Panc1 (cell line): ENCODE results near the gene IL18. TPM values are rescaled to one million over a fixed set of nuclear protein-coding genes. Genes with fewer than 3 reads are reported as not detected.

Experiments
- ATAC-seq: fragments of 200-7000 bp; cut with Tn5 transposase; 2 replicates; pipeline ENCODE4 v1.9.1; 2020; ENCODE audit warnings: mild to moderate bottlenecking, moderate library complexity
- BruUV-seq: library from RNA; stranded (reverse); fragments of 400-500 nt; replicated peaks from 2 replicates; lab custom pipeline; 2021; lab: Mats Ljungman, UMichigan
- CTCF ChIA-PET: fragments of 300-600 bp; sonication (Branson Sonifier 250); formaldehyde crosslinking; loops from one replicate; lab custom pipeline; 2022; ENCODE audit warnings: antibody characterized with exemption; lab: Charles Lee
- POLR2A ChIA-PET: fragments of 300-600 bp; sonication (Branson Sonifier 250); formaldehyde crosslinking; loops from one replicate; lab custom pipeline; 2022; ENCODE audit warnings: antibody characterized with exemption; lab: Charles Lee
- DNase-seq: peaks from one replicate; pipeline ENCODE4 v3.0.0-alpha.2; 2010; ENCODE audit warnings: low read depth, low spot score
- H3K27ac ChIP-seq: 2 replicates; pipeline ENCODE4 v1.5.1; 2011; ENCODE audit warnings: mild to moderate bottlenecking, low read length, inconsistent platforms
- H3K27me3 ChIP-seq: fragments of 200-500 bp; sonication (Bioruptor generic); 2 replicates; pipeline ENCODE4 v1.6.0; 2014; ENCODE audit warnings: low read length, inconsistent platforms; ENCODE audit not compliant: control insufficient read depth, insufficient read depth
- H3K36me3 ChIP-seq: fragments of 200-500 bp; sonication (Bioruptor generic); 2 replicates; pipeline ENCODE4 v1.5.1; 2014; ENCODE audit warnings: inconsistent platforms, mild to moderate bottlenecking, low read length, moderate library complexity; ENCODE audit not compliant: control insufficient read depth, insufficient read depth
- H3K4me1 ChIP-seq: 2 replicates; pipeline ENCODE4 v1.5.1; 2011; ENCODE audit warnings: inconsistent platforms, mild to moderate bottlenecking, low read length, moderate library complexity; ENCODE audit not compliant: control insufficient read depth, insufficient read depth
- H3K4me3 ChIP-seq, 2 experiments: 2 replicates each; pipeline ENCODE4 v1.5.1; 2011 to 2012; ENCODE audit warnings: low read depth in 2 of 2, low read length in 2 of 2, mild to moderate bottlenecking in 2 of 2, inconsistent platforms in 1 of 2, moderate library complexity in 1 of 2
- H3K9me3 ChIP-seq: fragments of 200-500 bp; sonication (Bioruptor generic); 2 replicates; pipeline ENCODE4 v1.5.1; 2014; ENCODE audit warnings: low read depth, mild to moderate bottlenecking, inconsistent platforms, low read length, moderate library complexity; ENCODE audit not compliant: control insufficient read depth, insufficient read depth
- CTCF ChIP-seq: fragments of 450-650 bp; IDR thresholded peaks from 2 replicates; pipeline ENCODE4 v1.5.1; 2017; ENCODE audit warnings: mild to moderate bottlenecking
- POLR2AphosphoS5 ChIP-seq: IDR thresholded peaks from 2 replicates; pipeline ENCODE4 v1.6.1; 2012; ENCODE audit warnings: mild to moderate bottlenecking, low read depth, low read length, moderate library complexity
- SIN3A ChIP-seq: IDR thresholded peaks from 2 replicates; pipeline ENCODE4 v1.6.1; 2012; ENCODE audit warnings: low read depth, mild to moderate bottlenecking, low read length, moderate library complexity, borderline replicate concordance; ENCODE audit not compliant: insufficient read depth
- TCF7L2 ChIP-seq: IDR thresholded peaks from 2 replicates; pipeline ENCODE4 v1.6.1; 2011; ENCODE audit warnings: mild to moderate bottlenecking, low read depth, low read length, inconsistent platforms
- in situ Hi-C: cut with HindIII; loops from 2 replicates; pipeline ENCODE4 v1.10.0; 2016; ENCODE audit warnings: low sequenced_read_pairs, low pct_unique_long_range_greater_than_20kb
- intact Hi-C: fragments of 100-400 bp; cut with micrococcal nuclease; formaldehyde crosslinking; loops from one replicate; pipeline ENCODE4 v1.10.0; 2022; ENCODE audit not compliant: unreplicated experiment
- total RNA-seq: library from RNA; stranded (reverse); gene quantifications from one replicate; pipeline ENCODE4 v1.2.1, GENCODE V29; 2021; ENCODE audit not compliant: unreplicated experiment
- TF ChIP-seq, protein P1 (sequence below), 2 experiments: IDR thresholded peaks; 2 replicates each; pipeline ENCODE4 v1.6.1; 2011 to 2012; ENCODE audit warnings: low read depth in 2 of 2, control low read depth in 1 of 2, low read length in 1 of 2, mild to moderate bottlenecking in 1 of 2, moderate library complexity in 1 of 2; ENCODE audit not compliant: insufficient read depth in 1 of 2

Gene IL18
- total RNA-seq, 1 experiment from 2014 or later = 22.5 TPM

- ChIA-PET CTCF (no interaction called here), POLR2A (no interaction called here)
- DNase-seq = no peak
- Histone ChIP-seq H3K36me3 (no peaks in the 10 kb centered on the region), H3K4me1 (no peaks in the 10 kb centered on the region), H3K27me3 (no peaks in the 10 kb centered on the region), H3K9me3 (no peaks in the 10 kb centered on the region), H3K4me3 (no peak overlapping the region), H3K27ac (no peak overlapping the region)
- ATAC-seq = no peak
- in situ Hi-C loops (no loop called here), intact Hi-C loops (no loop called here)
- BruUV-seq = no TSS peak
- TF ChIP-seq SIN3A (no peak), CTCF (no peak), TCF7L2 (no peak), POLR2AphosphoS5 (no peak)
- TF ChIP-seq, protein P1, sequence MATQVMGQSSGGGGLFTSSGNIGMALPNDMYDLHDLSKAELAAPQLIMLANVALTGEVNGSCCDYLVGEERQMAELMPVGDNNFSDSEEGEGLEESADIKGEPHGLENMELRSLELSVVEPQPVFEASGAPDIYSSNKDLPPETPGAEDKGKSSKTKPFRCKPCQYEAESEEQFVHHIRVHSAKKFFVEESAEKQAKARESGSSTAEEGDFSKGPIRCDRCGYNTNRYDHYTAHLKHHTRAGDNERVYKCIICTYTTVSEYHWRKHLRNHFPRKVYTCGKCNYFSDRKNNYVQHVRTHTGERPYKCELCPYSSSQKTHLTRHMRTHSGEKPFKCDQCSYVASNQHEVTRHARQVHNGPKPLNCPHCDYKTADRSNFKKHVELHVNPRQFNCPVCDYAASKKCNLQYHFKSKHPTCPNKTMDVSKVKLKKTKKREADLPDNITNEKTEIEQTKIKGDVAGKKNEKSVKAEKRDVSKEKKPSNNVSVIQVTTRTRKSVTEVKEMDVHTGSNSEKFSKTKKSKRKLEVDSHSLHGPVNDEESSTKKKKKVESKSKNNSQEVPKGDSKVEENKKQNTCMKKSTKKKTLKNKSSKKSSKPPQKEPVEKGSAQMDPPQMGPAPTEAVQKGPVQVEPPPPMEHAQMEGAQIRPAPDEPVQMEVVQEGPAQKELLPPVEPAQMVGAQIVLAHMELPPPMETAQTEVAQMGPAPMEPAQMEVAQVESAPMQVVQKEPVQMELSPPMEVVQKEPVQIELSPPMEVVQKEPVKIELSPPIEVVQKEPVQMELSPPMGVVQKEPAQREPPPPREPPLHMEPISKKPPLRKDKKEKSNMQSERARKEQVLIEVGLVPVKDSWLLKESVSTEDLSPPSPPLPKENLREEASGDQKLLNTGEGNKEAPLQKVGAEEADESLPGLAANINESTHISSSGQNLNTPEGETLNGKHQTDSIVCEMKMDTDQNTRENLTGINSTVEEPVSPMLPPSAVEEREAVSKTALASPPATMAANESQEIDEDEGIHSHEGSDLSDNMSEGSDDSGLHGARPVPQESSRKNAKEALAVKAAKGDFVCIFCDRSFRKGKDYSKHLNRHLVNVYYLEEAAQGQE (IDR thresholded peaks at IDR 0.05; ENCODE audit: insufficient read depth in 1 of 2, low read depth in 2 of 2, low read length in 1 of 2) = no peak
These were observed 36.8 kb downstream of the IL18 start for GRCh38 chr11:112127056-112127455.

GRCh38 chr11:112123129-112123528 lies 40.8 kb downstream of the IL18 start:
- intact Hi-C loops = no loop called here
- no peak for ATAC-seq

More at GRCh38 chr11:112123129-112123528, 40.8 kb downstream of the IL18 start:
- no TSS peak for BruUV-seq
- Histone ChIP-seq H3K27ac (no peak overlapping the region), H3K4me1 (peaks cover 12% of the 10 kb centered on the region), H3K4me3 (no peak overlapping the region), H3K36me3 (no peaks in the 10 kb centered on the region), H3K9me3 (no peaks in the 10 kb centered on the region), H3K27me3 (no peaks in the 10 kb centered on the region)
- no peak for DNase-seq
- POLR2A ChIA-PET = no interaction called here
- TF ChIP-seq POLR2AphosphoS5 (no peak), TCF7L2 (no peak), CTCF (no peak), SIN3A (no peak)
- TF ChIP-seq, protein P1 (IDR thresholded peaks at IDR 0.05; ENCODE audit: insufficient read depth in 1 of 2, low read depth in 2 of 2, low read length in 1 of 2) = no peak
- CTCF ChIA-PET = interaction anchor here (1.4 kb wide), 1 partner anchor 157 kb away, joined by 4 read pairs; no protein-coding TSS in a partner anchor
- in situ Hi-C loops = no loop called here
